ENCODE measurements around the gene IMPDH2. TPM values are rescaled to one million over a fixed set of nuclear protein-coding genes. Genes with fewer than 3 reads are reported as not detected.
"Not testable (repeated sequence)": the region's sequence is repeated elsewhere in the genome, so short reads cannot be mapped to it uniquely, and the experiment has no call there.

Gene IMPDH2
- total RNA-seq, 6 donors from 2014 or later = 67.1 to 142 (median 97.3) TPM

DNA sequence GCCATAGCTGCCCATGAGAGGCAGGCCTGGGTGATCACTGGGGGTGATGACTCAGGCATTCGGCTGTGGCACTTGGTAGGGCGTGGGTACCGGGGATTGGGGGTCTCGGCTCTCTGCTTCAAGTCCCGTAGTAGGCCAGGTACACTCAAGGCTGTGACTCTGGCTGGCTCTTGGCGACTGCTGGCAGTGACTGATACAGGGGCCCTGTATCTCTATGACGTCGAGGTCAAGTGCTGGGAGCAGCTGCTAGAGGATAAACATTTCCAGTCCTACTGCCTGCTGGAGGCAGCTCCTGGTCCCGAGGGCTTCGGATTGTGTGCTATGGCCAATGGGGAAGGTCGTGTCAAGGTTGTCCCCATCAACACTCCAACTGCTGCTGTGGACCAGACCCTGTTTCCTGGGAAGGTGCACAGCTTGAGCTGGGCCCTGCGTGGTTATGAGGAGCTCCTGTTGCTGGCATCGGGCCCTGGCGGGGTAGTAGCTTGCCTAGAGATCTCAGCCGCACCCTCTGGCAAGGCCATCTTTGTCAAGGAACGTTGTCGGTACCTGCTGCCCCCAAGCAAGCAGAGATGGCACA is 16.7 kb downstream of the IMPDH2 start:
- 82% methylated on average over 13 of the region's 17 CpGs; no CpG with 5 or more reads in 1 of the 2 donors for whole genome bisulfite sequencing, 2 donors
- H3K4me1 ChIP-seq = peaks cover 14 to 30% (median 15%) of the 10 kb centered on the region in 4 donors
- no peaks in the 10 kb centered on the region for H3K27me3 ChIP-seq
- DNase-seq (no peak), ATAC-seq (ENCODE audit: low FRiP score in 2 of 2) (no peak)
- H3K36me3 ChIP-seq = peaks cover 11 to 54% (median 45%) of the 10 kb centered on the region in 4 donors
- TF ChIP-seq POLR2A (IDR thresholded peaks at IDR 0.05) (no peak), POLR2AphosphoS5 (IDR thresholded peaks at IDR 0.05) (no peak), EP300 (IDR thresholded peaks at IDR 0.05) (no peak)
- TF ChIP-seq, protein P1, sequence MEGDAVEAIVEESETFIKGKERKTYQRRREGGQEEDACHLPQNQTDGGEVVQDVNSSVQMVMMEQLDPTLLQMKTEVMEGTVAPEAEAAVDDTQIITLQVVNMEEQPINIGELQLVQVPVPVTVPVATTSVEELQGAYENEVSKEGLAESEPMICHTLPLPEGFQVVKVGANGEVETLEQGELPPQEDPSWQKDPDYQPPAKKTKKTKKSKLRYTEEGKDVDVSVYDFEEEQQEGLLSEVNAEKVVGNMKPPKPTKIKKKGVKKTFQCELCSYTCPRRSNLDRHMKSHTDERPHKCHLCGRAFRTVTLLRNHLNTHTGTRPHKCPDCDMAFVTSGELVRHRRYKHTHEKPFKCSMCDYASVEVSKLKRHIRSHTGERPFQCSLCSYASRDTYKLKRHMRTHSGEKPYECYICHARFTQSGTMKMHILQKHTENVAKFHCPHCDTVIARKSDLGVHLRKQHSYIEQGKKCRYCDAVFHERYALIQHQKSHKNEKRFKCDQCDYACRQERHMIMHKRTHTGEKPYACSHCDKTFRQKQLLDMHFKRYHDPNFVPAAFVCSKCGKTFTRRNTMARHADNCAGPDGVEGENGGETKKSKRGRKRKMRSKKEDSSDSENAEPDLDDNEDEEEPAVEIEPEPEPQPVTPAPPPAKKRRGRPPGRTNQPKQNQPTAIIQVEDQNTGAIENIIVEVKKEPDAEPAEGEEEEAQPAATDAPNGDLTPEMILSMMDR (IDR thresholded peaks at IDR 0.05) = no peak
- H3K9me3 ChIP-seq = no peaks in the 10 kb centered on the region
- no peak overlapping the region for H3K4me3 ChIP-seq
- no peak overlapping the region for H3K27ac ChIP-seq

DNA sequence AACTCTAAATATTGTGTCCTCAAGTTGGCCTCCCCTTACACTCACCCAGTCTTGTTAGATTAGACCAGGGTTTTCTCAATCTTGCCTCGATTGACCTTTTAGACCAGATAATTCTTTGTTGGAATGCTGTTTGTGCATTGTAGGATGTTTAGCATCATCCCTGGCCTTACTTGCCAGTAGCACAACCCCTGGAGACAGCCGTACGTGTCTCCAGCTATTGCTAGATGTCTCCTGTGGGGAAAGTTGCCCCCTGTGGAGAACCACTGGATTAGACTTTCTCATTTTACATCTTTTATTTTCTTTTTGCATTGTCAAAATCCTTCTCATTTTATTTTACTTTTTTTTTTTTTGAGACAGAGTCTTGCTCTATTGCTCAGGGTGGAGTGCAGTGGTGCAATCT is 19.8 kb downstream of the IMPDH2 start:
- ATAC-seq (ENCODE audit: low FRiP score in 2 of 2) (no peak), DNase-seq (no peak)
- WGBS, 2 donors = 87 to 88% methylated on average over 3 of the region's 3 CpGs
- Histone ChIP-seq H3K4me3 (no peak overlapping the region), H3K27ac (no peak overlapping the region), H3K9me3 (no peaks in the 10 kb centered on the region), H3K27me3 (no peaks in the 10 kb centered on the region), H3K4me1 (peaks cover 17 to 32% (median 18%) of the 10 kb centered on the region in 4 donors), H3K36me3 (peaks cover 0 to 34% (median 27%) of the 10 kb centered on the region in 4 donors)
- TF ChIP-seq POLR2AphosphoS5 (IDR thresholded peaks at IDR 0.05) (no peak), EP300 (IDR thresholded peaks at IDR 0.05) (no peak), POLR2A (IDR thresholded peaks at IDR 0.05) (no peak)
- TF ChIP-seq, protein P1 (IDR thresholded peaks at IDR 0.05) = no peak

DNA sequence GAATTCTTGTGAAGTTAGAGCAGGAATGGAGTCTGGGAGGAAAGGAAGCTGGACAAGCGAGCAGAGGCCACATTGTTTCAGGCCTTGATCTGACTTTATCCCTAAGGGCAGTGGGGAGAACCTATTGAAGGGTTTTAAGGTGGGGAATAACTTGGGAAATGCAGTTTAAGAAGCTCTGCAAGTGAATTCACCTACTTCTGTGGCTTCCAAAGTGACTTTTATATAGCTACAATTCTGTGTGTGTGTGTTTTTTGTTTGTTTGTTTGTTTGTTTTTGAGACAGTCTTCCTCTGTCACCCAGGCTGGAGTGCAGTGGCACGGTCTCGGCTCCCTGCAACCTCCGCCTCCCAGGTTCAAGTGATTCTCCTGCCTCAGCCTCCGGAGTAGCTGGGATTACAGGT is 20.6 kb downstream of the IMPDH2 start:
- Histone ChIP-seq H3K27ac (peak overlapping the region; percentile 94 to 98 (median 97)), H3K4me3 (peak overlapping the region in 2 of 4 donors; percentile 72 to 98), H3K4me1 (peaks cover 17 to 32% (median 18%) of the 10 kb centered on the region in 4 donors), H3K36me3 (peaks cover 0 to 26% (median 21%) of the 10 kb centered on the region in 4 donors)
- 82 to 84% methylated on average over 5 of the region's 5 CpGs for WGBS, 2 donors
- H3K27me3 ChIP-seq; H3K9me3 ChIP-seq; DNase-seq; ATAC-seq (ENCODE audit: low FRiP score in 2 of 2): not testable (repeated sequence)

DNA sequence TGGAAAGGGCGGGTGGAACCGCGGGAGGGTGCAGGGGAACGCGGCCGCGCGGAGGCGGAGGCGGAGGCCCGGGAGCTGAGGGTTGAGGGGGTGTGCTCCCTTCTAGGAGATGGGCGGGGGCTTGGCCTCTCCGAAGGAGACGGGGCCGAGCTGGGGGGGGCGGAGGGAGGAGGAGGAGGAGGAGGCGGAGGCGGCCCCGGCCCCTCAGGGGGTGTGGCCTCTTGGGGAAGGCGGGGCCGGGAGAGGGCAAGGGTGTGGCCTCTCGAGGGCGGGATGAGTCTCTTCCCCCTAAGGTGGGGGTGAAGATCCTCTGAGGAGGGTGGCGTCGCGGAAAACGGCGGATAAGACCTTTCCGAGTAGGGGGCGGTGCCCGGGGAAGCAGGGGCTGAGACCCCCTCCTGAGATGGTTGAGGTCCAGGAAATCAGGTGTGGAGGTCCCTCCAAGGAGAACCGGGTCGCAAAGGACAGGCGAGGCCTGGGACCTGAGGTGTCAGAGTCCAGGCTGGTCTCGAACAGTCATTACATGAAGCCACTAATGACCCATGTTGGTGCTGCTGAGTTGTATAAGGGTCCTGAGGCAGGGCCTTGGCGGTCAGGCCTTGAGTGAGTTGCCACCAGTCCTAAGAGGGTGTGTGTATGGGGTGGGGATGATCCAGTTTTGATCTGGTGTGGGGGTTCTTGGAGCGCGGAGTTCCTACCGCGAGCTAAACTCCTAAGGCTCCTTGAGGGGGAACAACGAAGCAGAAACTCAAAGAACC is 21.2 kb downstream of the IMPDH2 start:
- TF ChIP-seq EP300 (IDR thresholded peaks at IDR 0.05) = no peak
- TF ChIP-seq, protein P1 (IDR thresholded peaks at IDR 0.05) = peak in 1 of 6 experiments; percentile 3
- Histone ChIP-seq H3K4me3 (peak overlapping the region; percentile 72 to 98 (median 89)), H3K27ac (peak overlapping the region; percentile 94 to 98 (median 97)), H3K9me3 (no peaks in the 10 kb centered on the region), H3K27me3 (no peaks in the 10 kb centered on the region), H3K4me1 (peaks cover 17 to 32% (median 18%) of the 10 kb centered on the region in 4 donors), H3K36me3 (peaks cover 0 to 19% (median 15%) of the 10 kb centered on the region in 4 donors)
- 25 to 42% methylated on average over 16 to 25 of the region's 41 CpGs for WGBS, 2 donors
- DNase-seq = peak; percentile 96
- ATAC-seq (ENCODE audit: low FRiP score in 2 of 2) = peak; percentile 92

DNA sequence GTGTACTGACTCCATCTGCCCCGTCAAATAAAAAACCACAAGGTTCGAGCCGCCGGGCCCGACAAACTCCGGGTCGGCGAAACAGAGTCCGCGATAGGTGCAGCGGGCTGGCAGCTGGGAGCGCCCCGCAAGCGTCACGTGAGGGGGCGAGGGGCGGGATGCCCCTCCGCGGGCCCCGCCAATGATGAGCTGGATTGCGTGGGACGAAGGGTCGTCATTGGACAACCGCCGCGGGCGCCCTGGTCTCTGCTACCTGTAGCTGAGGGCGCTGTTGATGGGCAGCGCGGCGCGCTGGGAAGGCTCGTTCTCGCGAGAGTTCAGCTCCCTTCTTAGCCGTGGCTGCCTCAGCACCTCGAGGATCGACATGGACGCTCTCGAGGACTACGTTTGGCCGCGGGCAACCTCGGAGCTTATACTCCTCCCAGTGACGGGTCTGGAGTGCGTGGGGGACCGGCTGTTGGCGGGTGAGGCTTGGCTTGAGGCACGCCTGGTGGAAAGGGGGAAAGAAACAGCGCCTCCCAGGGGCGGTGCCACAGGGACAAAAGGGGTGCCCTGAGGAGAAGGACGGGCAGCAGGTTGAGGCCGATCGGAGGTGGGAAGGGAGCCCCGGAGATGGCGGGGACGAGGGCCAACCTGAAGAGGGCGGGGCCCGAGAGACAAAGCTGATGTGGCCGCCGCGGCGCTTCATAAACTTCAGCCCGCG is 22.0 kb downstream of the IMPDH2 start, which contains the start of gene WDR6:
TSS of gene WDR6 (plus strand) at position 324 of the 703 bp plus-strand sequence. CDS start at position 365, 41 bp downstream.
- no peaks in the 10 kb centered on the region for H3K27me3 ChIP-seq
- peaks cover 0 to 12% (median 8%) of the 10 kb centered on the region in 4 donors for H3K36me3 ChIP-seq
- 0 to 2% methylated on average over 13 to 62 of the region's 65 CpGs for WGBS, 2 donors
- peaks cover 17 to 32% (median 18%) of the 10 kb centered on the region in 4 donors for H3K4me1 ChIP-seq
- ATAC-seq (ENCODE audit: low FRiP score in 2 of 2) (peak; percentile 94 to 96), DNase-seq (peak; percentile 98 to 99)
- H3K9me3 ChIP-seq = no peaks in the 10 kb centered on the region
- H3K27ac ChIP-seq = peak within 1 kb of the TSS; percentile 94 to 98 (median 97)
- H3K4me3 ChIP-seq = peak within 1 kb of the TSS; percentile 72 to 98 (median 89)
- TF ChIP-seq, protein P1 (IDR thresholded peaks at IDR 0.05) = peak in 5 of 6 experiments; percentile 40 to 76 (median 61)
- TF ChIP-seq POLR2AphosphoS5 (IDR thresholded peaks at IDR 0.05) (peak; percentile 42 to 73), EP300 (IDR thresholded peaks at IDR 0.05) (no peak), POLR2A (IDR thresholded peaks at IDR 0.05) (peak in 3 of 4 donors; percentile 46 to 82 (median 49))
